ENCODE results near the gene SLC2A8.

- TF ChIP-seq CTCF (conservative IDR thresholded peaks at IDR 0.05; ENCODE audit: low read depth, low read length) (peak; percentile 39; the same call in 1 of the 2 replicates), EZH2 (IDR thresholded peaks at IDR 0.05; ENCODE audit: low read length, unreplicated experiment) (no peak)
Observed at GRCh38 chr9:127437497-127438264, 40.7 kb downstream of the SLC2A8 start.

Data from PC-3 (cell line).